Measurements from ENCODE around the gene SP3.

Gene SP3

DNA sequence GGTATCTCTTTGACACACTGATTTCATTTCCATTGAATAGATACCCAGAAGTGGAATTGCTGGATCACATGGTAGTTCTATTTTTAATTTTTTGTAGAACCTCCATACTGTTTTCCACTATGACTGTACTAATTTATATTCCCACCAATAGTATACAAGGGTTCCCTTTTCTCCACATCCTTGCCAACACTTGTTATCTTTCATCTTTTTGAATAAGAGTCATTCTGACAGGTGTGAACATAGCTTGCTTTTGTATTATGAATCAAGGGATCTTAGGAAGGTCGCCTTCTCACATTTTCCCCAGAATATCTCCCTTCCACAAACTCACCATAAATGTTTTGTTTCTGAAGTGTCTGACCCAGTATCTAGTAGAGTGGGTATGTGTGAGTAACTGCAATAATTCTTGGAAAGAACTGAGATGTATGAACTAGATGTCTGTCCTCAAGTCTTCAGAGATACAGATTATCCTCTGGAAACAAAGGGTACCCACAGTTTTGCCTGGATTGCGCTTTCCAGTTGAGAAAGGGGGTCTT lies 17.1 kb upstream of the SP3 start:
- TF ChIP-seq, protein P1, sequence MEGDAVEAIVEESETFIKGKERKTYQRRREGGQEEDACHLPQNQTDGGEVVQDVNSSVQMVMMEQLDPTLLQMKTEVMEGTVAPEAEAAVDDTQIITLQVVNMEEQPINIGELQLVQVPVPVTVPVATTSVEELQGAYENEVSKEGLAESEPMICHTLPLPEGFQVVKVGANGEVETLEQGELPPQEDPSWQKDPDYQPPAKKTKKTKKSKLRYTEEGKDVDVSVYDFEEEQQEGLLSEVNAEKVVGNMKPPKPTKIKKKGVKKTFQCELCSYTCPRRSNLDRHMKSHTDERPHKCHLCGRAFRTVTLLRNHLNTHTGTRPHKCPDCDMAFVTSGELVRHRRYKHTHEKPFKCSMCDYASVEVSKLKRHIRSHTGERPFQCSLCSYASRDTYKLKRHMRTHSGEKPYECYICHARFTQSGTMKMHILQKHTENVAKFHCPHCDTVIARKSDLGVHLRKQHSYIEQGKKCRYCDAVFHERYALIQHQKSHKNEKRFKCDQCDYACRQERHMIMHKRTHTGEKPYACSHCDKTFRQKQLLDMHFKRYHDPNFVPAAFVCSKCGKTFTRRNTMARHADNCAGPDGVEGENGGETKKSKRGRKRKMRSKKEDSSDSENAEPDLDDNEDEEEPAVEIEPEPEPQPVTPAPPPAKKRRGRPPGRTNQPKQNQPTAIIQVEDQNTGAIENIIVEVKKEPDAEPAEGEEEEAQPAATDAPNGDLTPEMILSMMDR (IDR thresholded peaks at IDR 0.05): no peak
- DNase-seq (ENCODE audit: low spot score): no peak
- Histone ChIP-seq H3K27ac (peak overlapping the region; percentile 50 to 77), H3K4me3 (no peak overlapping the region)

DNA sequence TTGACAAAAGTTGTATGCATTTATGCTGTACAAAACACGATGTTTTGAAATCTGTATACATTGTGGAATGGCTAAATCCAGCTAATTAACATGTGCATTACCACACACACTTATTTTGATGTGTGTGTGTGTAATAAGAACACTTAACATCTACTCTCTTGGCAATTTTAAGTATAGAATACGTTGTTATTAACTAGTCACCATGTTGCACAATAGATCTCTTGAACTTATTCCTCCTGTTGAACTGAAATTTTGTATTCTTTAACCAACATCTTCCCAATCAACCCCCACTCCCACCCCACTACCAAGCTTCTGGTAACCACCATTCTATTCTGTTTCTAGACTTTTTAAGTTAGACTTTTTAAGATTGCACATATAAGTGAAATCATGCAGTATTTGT lies 16.3 kb upstream of the SP3 start:
- TF ChIP-seq, protein P1 (IDR thresholded peaks at IDR 0.05): no peak
- Histone ChIP-seq H3K4me3 (no peak overlapping the region), H3K27ac (no peak overlapping the region)
- DNase-seq (ENCODE audit: low spot score): no peak

DNA sequence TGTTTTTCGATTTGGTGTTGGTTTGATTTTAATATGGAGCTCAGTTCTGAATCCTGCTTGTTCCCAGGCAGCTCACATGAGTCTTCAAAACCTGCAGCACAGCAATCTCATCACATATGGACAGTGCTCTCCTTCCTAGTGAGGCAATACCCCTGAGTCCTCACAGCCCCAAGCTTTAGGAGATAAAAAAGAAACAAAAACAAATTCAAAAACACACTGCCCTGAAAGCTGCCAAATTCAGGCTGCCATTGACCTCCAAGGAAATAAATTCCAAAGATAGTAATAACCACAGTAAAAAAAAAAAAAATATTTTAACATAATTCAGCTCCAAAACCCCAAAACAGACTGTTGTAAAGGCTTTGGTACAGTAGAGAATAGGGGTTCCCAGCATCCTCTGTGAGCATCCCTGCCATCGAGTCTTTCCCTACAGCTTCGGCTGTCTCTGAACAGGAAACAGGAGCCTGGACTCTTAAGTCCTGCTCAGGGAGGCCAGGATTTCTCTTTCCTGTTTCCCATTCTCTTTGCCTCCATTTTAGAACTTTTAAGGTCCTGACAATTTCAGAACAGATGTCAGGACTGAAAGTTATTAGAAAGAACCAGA lies 14.7 kb upstream of the SP3 start:
- no peak overlapping the region for H3K27ac ChIP-seq
- TF ChIP-seq, protein P1 (IDR thresholded peaks at IDR 0.05): no peak
- H3K4me3 ChIP-seq: no peak overlapping the region
- no peak for DNase-seq (ENCODE audit: low spot score)

DNA sequence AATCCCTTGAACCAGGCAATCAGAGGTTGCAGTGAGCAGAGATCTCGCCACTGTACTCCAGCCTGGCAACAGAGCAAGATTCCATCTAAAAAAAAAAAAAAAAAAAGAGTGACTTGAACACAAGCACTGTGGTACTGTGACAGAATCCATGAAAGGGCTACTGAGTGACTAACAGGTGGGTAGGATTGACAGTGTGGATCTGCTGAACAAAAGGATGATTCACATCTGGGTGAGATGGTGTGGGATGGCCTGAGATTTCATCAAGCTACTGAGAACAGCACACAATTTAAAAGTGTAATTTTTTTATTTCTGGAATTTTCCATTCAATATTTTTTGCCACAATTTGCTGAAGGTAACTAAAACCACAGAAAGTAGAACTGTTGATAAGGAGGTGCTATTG lies 13.3 kb upstream of the SP3 start:
- TF ChIP-seq, protein P1 (IDR thresholded peaks at IDR 0.05): no peak
- DNase-seq (ENCODE audit: low spot score): no peak

DNA sequence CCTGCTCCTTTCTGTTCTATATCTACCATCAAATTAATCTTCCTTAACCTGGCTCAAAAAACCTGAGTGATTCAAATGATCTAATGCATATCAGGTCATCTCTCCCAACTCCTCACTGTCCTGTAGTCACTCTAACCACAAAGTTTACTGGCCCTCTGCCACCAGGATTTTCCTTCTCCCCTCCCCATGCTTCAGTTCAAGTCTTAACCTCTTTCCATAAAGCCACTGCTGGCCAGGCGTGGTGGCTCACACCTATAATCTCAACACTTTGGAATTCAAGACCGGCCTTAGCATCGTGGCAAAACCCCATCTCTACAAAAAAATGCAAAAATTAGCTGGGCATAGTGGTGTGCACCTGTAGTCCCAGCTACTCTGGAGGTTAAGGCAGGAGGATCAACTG lies 7.5 kb upstream of the SP3 start:
- no peak for DNase-seq (ENCODE audit: low spot score)
- Histone ChIP-seq H3K4me3 (no peak overlapping the region), H3K27ac (no peak overlapping the region)
- TF ChIP-seq, protein P1 (IDR thresholded peaks at IDR 0.05): no peak

More for the DNA sequence above, 13.3 kb upstream of the SP3 start:
- H3K27ac ChIP-seq: no peak overlapping the region
- no peak overlapping the region for H3K4me3 ChIP-seq

DNA sequence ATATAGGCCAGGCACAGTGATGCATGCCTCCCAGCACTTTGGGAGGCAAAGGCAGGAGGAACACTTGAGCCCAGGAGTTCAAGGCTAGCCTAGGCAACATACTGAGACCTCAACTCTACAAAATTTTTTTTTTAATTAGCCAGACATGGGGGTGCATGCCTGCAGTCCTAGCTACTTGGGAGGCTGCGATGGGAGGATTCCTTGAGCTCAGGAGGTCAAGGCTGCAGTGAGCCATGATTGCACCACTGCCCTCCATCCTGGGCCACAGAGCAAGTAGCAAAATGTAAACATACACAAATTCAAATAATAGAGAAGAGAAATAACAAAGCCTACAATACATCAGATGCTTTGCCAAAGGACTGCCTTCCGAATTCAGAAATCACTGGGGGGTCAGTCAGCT lies 7.0 kb upstream of the SP3 start:
- H3K27ac ChIP-seq: no peak overlapping the region
- no peak for DNase-seq (ENCODE audit: low spot score)
- no peak overlapping the region for H3K4me3 ChIP-seq
- TF ChIP-seq, protein P1 (IDR thresholded peaks at IDR 0.05): no peak

DNA sequence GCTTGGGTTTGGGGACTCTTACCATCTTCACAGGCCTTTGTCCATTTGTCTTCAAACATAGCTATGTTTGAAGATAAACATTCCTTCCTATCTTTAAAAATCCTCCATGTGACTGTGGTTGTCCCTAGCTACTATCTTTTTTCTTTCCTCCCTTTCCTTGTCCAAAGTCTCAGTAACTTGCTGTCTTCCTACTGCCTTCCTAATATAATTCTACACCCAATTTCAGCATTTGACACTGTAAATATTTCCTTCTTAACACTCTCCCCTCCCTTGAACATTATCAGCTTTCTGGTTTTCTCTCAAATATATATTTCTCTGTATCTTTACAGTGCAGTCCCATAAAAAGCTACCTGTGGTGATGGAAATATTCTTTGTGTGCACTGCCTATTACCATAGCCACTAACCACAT lies 5.3 kb upstream of the SP3 start:
- no peak overlapping the region for H3K4me3 ChIP-seq
- H3K27ac ChIP-seq: no peak overlapping the region
- DNase-seq (ENCODE audit: low spot score): no peak
- TF ChIP-seq, protein P1 (IDR thresholded peaks at IDR 0.05): no peak

All from coronary artery (tissue), 2 donors.